HEK293 (cell line): ENCODE data around the gene SCLT1.

ENCODE experiments used
- FEZF1 ChIP-seq: fragments of 450-650 bp; formaldehyde crosslinking; IDR thresholded peaks from 2 replicates; pipeline ENCODE4 v1.5.1; 2016; ENCODE audit warnings: missing biosample characterization, missing genetic modification characterization
- GFI1B ChIP-seq: fragments of 450-650 bp; formaldehyde crosslinking; IDR thresholded peaks from 2 replicates; pipeline ENCODE4 v1.5.1; 2016; ENCODE audit warnings: missing biosample characterization, missing genetic modification characterization
- GLIS2 ChIP-seq: fragments of 450-650 bp; formaldehyde crosslinking; IDR thresholded peaks from 2 replicates; pipeline ENCODE4 v1.5.1; 2016; ENCODE audit warnings: missing biosample characterization, missing genetic modification characterization
- KLF8 ChIP-seq: fragments of 450-650 bp; formaldehyde crosslinking; IDR thresholded peaks from 2 replicates; pipeline ENCODE4 v1.5.1; 2016; ENCODE audit warnings: missing biosample characterization, missing genetic modification characterization
- PRDM10 ChIP-seq: fragments of 450-650 bp; formaldehyde crosslinking; IDR thresholded peaks from 2 replicates; pipeline ENCODE4 v1.5.1; 2016; ENCODE audit warnings: missing biosample characterization, missing genetic modification characterization
- REST ChIP-seq: fragments of 450-650 bp; formaldehyde crosslinking; IDR thresholded peaks from 2 replicates; pipeline ENCODE4 v1.5.1; 2016; ENCODE audit warnings: missing biosample characterization, missing genetic modification characterization
- SP3 ChIP-seq: fragments of 450-650 bp; formaldehyde crosslinking; IDR thresholded peaks from 2 replicates; pipeline ENCODE4 v1.5.1; 2016; ENCODE audit warnings: missing biosample characterization, missing genetic modification characterization
- SP7 ChIP-seq: fragments of 450-650 bp; formaldehyde crosslinking; IDR thresholded peaks from 2 replicates; pipeline ENCODE4 v1.5.1; 2016; ENCODE audit warnings: missing biosample characterization, missing genetic modification characterization
- TRIM28 ChIP-seq: IDR thresholded peaks from 2 replicates; pipeline ENCODE4 v1.6.1; 2011; ENCODE audit warnings: low read length, control low read depth, borderline replicate concordance
- TSHZ1 ChIP-seq: fragments of 450-650 bp; formaldehyde crosslinking; IDR thresholded peaks from 2 replicates; pipeline ENCODE4 v1.5.1; 2016; ENCODE audit warnings: missing biosample characterization, missing genetic modification characterization, borderline replicate concordance
- WT1 ChIP-seq: fragments of 450-650 bp; formaldehyde crosslinking; IDR thresholded peaks from 2 replicates; pipeline ENCODE4 v1.5.1; 2016; ENCODE audit warnings: missing biosample characterization, missing genetic modification characterization
- ZBTB11 ChIP-seq: fragments of 450-650 bp; formaldehyde crosslinking; conservative IDR thresholded peaks from 2 replicates; pipeline ENCODE4 v1.5.1; 2016; ENCODE audit warnings: low read depth, missing biosample characterization, missing genetic modification characterization
- ZBTB17 ChIP-seq: fragments of 450-650 bp; formaldehyde crosslinking; IDR thresholded peaks from 2 replicates; pipeline ENCODE4 v1.5.1; 2016; ENCODE audit warnings: missing biosample characterization, missing genetic modification characterization
- ZBTB20 ChIP-seq: fragments of 450-650 bp; formaldehyde crosslinking; IDR thresholded peaks from 2 replicates; pipeline ENCODE4 v1.5.1; 2016; ENCODE audit warnings: missing biosample characterization, missing genetic modification characterization
- ZBTB21 ChIP-seq: fragments of 450-650 bp; formaldehyde crosslinking; IDR thresholded peaks from 2 replicates; pipeline ENCODE4 v1.5.1; 2017; ENCODE audit warnings: missing biosample characterization, missing genetic modification characterization
- ZEB2 ChIP-seq: fragments of 450-650 bp; formaldehyde crosslinking; IDR thresholded peaks from 2 replicates; pipeline ENCODE4 v1.5.1; 2016; ENCODE audit warnings: missing biosample characterization, missing genetic modification characterization
- ZFP37 ChIP-seq: fragments of 450-650 bp; formaldehyde crosslinking; IDR thresholded peaks from 2 replicates; pipeline ENCODE4 v1.5.1; 2016; ENCODE audit warnings: missing biosample characterization, missing genetic modification characterization
- ZNF335 ChIP-seq: fragments of 450-650 bp; formaldehyde crosslinking; conservative IDR thresholded peaks from 2 replicates; pipeline ENCODE4 v1.5.1; 2016; ENCODE audit warnings: missing biosample characterization, missing genetic modification characterization
- ZNF366 ChIP-seq: fragments of 450-650 bp; formaldehyde crosslinking; conservative IDR thresholded peaks from 2 replicates; pipeline ENCODE4 v1.5.1; 2016; ENCODE audit warnings: missing biosample characterization, missing genetic modification characterization
- ZNF449 ChIP-seq: fragments of 450-650 bp; formaldehyde crosslinking; IDR thresholded peaks from 2 replicates; pipeline ENCODE4 v1.5.1; 2017; ENCODE audit warnings: missing biosample characterization, mild to moderate bottlenecking, missing genetic modification characterization, moderate library complexity
- ZNF600 ChIP-seq: fragments of 450-650 bp; formaldehyde crosslinking; IDR thresholded peaks from 2 replicates; pipeline ENCODE4 v1.5.1; 2016; ENCODE audit warnings: missing biosample characterization, missing genetic modification characterization
- ZNF658 ChIP-seq: fragments of 450-650 bp; formaldehyde crosslinking; IDR thresholded peaks from 2 replicates; pipeline ENCODE4; 2016; ENCODE audit warnings: missing biosample characterization, missing genetic modification characterization
- ZNF707 ChIP-seq: fragments of 450-650 bp; formaldehyde crosslinking; IDR thresholded peaks from 2 replicates; pipeline ENCODE4 v1.5.1; 2016; ENCODE audit warnings: missing biosample characterization, missing genetic modification characterization
- ZSCAN16 ChIP-seq: fragments of 450-650 bp; formaldehyde crosslinking; IDR thresholded peaks from 2 replicates; pipeline ENCODE4 v1.5.1; 2016; ENCODE audit warnings: missing biosample characterization, missing genetic modification characterization

Gene SCLT1

GRCh38 chr4:129093191-129093920 lies at the start of gene SCLT1 (continued):
- TF ChIP-seq SP7 (tag by site-specific recombination) (peak; percentile 56), ZBTB11 (tag by site-specific recombination) (peak; percentile 36; the same call in 1 of the 2 replicates), PRDM10 (tag by site-specific recombination) (peak; percentile 86), ZNF707 (tag by site-specific recombination) (no peak), FEZF1 (tag by site-specific recombination) (no peak), GLIS2 (tag by site-specific recombination) (peak; percentile 46; the same call in 1 of the 2 replicates), TRIM28 (peak; percentile 74; the same call in 1 of the 2 replicates), ZNF600 (peak; percentile 48), KLF8 (peak; percentile 68; the same call in 1 of the 2 replicates), ZBTB17 (tag by site-specific recombination) (peak; percentile 87), TSHZ1 (tag by site-specific recombination) (no peak), ZNF658 (tag by site-specific recombination) (no peak), SP3 (tag by site-specific recombination) (peak; percentile 60), ZNF449 (peak; percentile 73), ZNF366 (tag by site-specific recombination) (no peak), ZFP37 (tag by site-specific recombination) (peak; percentile 40; the same call in 1 of the 2 replicates), WT1 (tag by site-specific recombination) (peak; percentile 28; the same call in 1 of the 2 replicates), ZBTB20 (peak; percentile 85), ZBTB21 (tag by site-specific recombination) (peak; percentile 96), ZNF335 (tag by site-specific recombination) (peak; percentile 91), GFI1B (tag by site-specific recombination) (no peak), ZEB2 (tag by site-specific recombination) (peak; percentile 80), REST (tag by site-specific recombination) (peak; percentile 26; the same call in 1 of the 2 replicates), ZSCAN16 (tag by site-specific recombination) (no peak)
